ENCODE measurements around the gene MEGF11.

Gene MEGF11

GRCh38 chr15:65907661-65908060, 345.9 kb downstream of the MEGF11 start:
- Histone ChIP-seq H3K4me3 (ENCODE audit: low read depth, low read length) (no peak overlapping the region), H3K9me3 (ENCODE audit: control insufficient read depth, insufficient read depth, low read length) (no peaks in the 10 kb centered on the region), H3K4me1 (ENCODE audit: control insufficient read depth, insufficient read depth, low read length) (no peaks in the 10 kb centered on the region), H3K36me3 (ENCODE audit: control insufficient read depth, insufficient read depth, low read length) (peaks cover 12% of the 10 kb centered on the region), H3K27me3 (ENCODE audit: control insufficient read depth, insufficient read depth, low read length) (no peaks in the 10 kb centered on the region), H3K9ac (ENCODE audit: low read depth, low read length) (no peak overlapping the region)

DNA sequence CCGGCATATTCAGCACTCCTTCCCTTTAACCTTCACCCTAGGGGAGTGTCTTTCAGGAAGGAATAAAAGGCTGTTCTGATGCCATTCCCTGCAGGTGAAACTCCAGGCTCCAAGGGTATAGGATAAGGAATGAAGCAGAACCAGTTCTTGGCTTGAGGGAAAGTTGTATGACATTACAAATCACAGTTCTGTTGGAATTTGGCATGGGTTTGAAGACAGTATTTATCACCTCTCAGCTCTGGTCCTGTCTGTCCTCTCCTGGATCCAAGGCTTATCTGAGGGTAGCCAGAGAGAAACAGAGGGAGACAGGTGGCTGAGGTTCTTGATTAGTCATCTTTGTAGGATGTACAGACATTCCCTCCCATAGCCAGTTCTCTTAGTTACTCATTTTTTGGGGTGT, 347.2 kb downstream of the MEGF11 start:
- H3K9ac ChIP-seq (ENCODE audit: low read depth, low read length), result no peak overlapping the region
- no peaks in the 10 kb centered on the region for H3K27me3 ChIP-seq (ENCODE audit: control insufficient read depth, insufficient read depth, low read length)
- H3K9me3 ChIP-seq (ENCODE audit: control insufficient read depth, insufficient read depth, low read length), result no peaks in the 10 kb centered on the region
- H3K36me3 ChIP-seq (ENCODE audit: control insufficient read depth, insufficient read depth, low read length), result peaks cover 12% of the 10 kb centered on the region
- no peak overlapping the region for H3K4me3 ChIP-seq (ENCODE audit: low read depth, low read length)
- H3K4me1 ChIP-seq (ENCODE audit: control insufficient read depth, insufficient read depth, low read length), result peaks cover 6% of the 10 kb centered on the region

- no peaks in the 10 kb centered on the region for H3K27me3 ChIP-seq (ENCODE audit: control insufficient read depth, insufficient read depth, low read length)
- peaks cover 12% of the 10 kb centered on the region for H3K36me3 ChIP-seq (ENCODE audit: control insufficient read depth, insufficient read depth, low read length)
- H3K9ac ChIP-seq (ENCODE audit: low read depth, low read length), result no peak overlapping the region
- H3K4me1 ChIP-seq (ENCODE audit: control insufficient read depth, insufficient read depth, low read length), result peaks cover 6% of the 10 kb centered on the region
- H3K9me3 ChIP-seq (ENCODE audit: control insufficient read depth, insufficient read depth, low read length), result no peaks in the 10 kb centered on the region
- H3K4me3 ChIP-seq (ENCODE audit: low read depth, low read length), result no peak overlapping the region
Observed at GRCh38 chr15:65904301-65904700, 349.2 kb downstream of the MEGF11 start.

DNA sequence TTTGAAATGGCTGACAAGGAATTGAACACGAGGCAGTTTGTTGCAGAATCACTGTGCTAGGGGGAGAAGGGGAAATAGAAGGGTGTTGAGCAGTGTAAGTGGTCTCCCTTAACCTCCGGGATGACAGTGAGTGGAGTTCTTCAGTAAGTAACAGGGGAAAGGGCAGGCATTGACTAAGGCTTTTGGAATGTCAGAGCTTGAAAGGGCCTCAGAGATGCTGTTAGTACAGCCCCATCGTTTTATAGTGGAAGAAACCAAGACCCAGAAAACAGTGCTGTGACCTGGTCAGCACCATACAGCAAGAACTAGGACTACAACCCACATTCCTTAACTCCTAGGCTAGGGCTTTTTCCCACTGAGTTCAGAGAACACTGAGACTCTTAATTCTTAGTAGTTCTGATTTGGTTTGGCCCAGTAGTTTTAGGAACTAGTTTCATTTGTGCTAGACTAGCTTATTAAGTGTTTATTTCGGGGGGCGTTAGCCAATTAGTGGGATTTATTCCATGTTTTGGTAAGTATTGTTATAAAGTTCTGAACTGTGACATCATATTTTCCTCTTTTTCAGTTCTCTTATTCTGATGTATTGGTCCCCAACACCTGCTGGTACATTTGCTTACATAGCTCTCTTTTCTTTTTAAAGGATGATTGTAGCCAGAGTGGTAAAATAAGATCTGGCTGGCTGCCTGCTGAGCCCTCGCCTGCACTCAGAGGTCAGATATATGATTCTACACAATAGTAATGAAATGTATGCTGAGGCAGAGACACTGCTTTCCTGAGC, 350.1 kb downstream of the MEGF11 start:
- peaks cover 12% of the 10 kb centered on the region for H3K36me3 ChIP-seq (ENCODE audit: control insufficient read depth, insufficient read depth, low read length)
- H3K4me1 ChIP-seq (ENCODE audit: control insufficient read depth, insufficient read depth, low read length), result peaks cover 6% of the 10 kb centered on the region
- H3K9me3 ChIP-seq (ENCODE audit: control insufficient read depth, insufficient read depth, low read length), result no peaks in the 10 kb centered on the region
- no peak overlapping the region for H3K4me3 ChIP-seq (ENCODE audit: low read depth, low read length)
- H3K9ac ChIP-seq (ENCODE audit: low read depth, low read length), result no peak overlapping the region
- no peaks in the 10 kb centered on the region for H3K27me3 ChIP-seq (ENCODE audit: control insufficient read depth, insufficient read depth, low read length)

DNA sequence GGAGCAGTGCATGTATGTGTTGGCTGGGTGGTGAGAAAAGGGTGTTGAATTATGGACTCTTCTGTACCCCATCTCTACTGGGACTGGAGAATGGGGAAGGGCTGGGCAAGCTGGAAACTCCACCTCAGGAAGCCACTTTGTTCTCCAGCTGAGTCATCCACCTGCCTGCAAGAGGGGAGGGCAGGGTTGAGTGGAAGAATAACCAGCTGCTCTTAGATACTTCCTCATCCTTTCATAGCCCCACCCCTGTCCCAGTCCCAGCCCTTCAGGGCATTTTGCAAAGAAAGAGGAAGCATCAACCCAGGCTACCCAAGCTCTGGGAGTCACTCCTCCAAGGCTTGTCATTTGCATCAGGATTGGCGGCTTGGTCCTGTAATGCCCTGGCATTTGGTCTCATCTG, 351.2 kb downstream of the MEGF11 start:
- Histone ChIP-seq H3K27me3 (ENCODE audit: control insufficient read depth, insufficient read depth, low read length) (no peaks in the 10 kb centered on the region), H3K4me3 (ENCODE audit: low read depth, low read length) (no peak overlapping the region), H3K36me3 (ENCODE audit: control insufficient read depth, insufficient read depth, low read length) (peaks cover 10% of the 10 kb centered on the region), H3K9me3 (ENCODE audit: control insufficient read depth, insufficient read depth, low read length) (no peaks in the 10 kb centered on the region), H3K9ac (ENCODE audit: low read depth, low read length) (no peak overlapping the region), H3K4me1 (ENCODE audit: control insufficient read depth, insufficient read depth, low read length) (peaks cover 6% of the 10 kb centered on the region)

- Histone ChIP-seq H3K4me1 (ENCODE audit: control insufficient read depth, insufficient read depth, low read length) (peaks cover 6% of the 10 kb centered on the region), H3K9me3 (ENCODE audit: control insufficient read depth, insufficient read depth, low read length) (no peaks in the 10 kb centered on the region), H3K36me3 (ENCODE audit: control insufficient read depth, insufficient read depth, low read length) (peaks cover 10% of the 10 kb centered on the region), H3K4me3 (ENCODE audit: low read depth, low read length) (no peak overlapping the region), H3K27me3 (ENCODE audit: control insufficient read depth, insufficient read depth, low read length) (no peaks in the 10 kb centered on the region), H3K9ac (ENCODE audit: low read depth, low read length) (no peak overlapping the region)
Observed at GRCh38 chr15:65901836-65902235, 351.7 kb downstream of the MEGF11 start.

GRCh38 chr15:65901336-65901735, 352.2 kb downstream of the MEGF11 start:
- Histone ChIP-seq H3K36me3 (ENCODE audit: control insufficient read depth, insufficient read depth, low read length) (peaks cover 10% of the 10 kb centered on the region), H3K9me3 (ENCODE audit: control insufficient read depth, insufficient read depth, low read length) (no peaks in the 10 kb centered on the region), H3K9ac (ENCODE audit: low read depth, low read length) (no peak overlapping the region), H3K4me3 (ENCODE audit: low read depth, low read length) (no peak overlapping the region), H3K4me1 (ENCODE audit: control insufficient read depth, insufficient read depth, low read length) (peaks cover 6% of the 10 kb centered on the region), H3K27me3 (ENCODE audit: control insufficient read depth, insufficient read depth, low read length) (no peaks in the 10 kb centered on the region)

- Histone ChIP-seq H3K9ac (ENCODE audit: low read depth, low read length) (no peak overlapping the region), H3K27me3 (ENCODE audit: control insufficient read depth, insufficient read depth, low read length) (no peaks in the 10 kb centered on the region), H3K36me3 (ENCODE audit: control insufficient read depth, insufficient read depth, low read length) (peaks cover 8% of the 10 kb centered on the region), H3K9me3 (ENCODE audit: control insufficient read depth, insufficient read depth, low read length) (no peaks in the 10 kb centered on the region), H3K4me3 (ENCODE audit: low read depth, low read length) (no peak overlapping the region), H3K4me1 (ENCODE audit: control insufficient read depth, insufficient read depth, low read length) (peaks cover 6% of the 10 kb centered on the region)
Observed at GRCh38 chr15:65900488-65900887, 353.1 kb downstream of the MEGF11 start.

- no peaks in the 10 kb centered on the region for H3K36me3 ChIP-seq (ENCODE audit: control insufficient read depth, insufficient read depth, low read length)
- H3K9ac ChIP-seq (ENCODE audit: low read depth, low read length), result no peak overlapping the region
- H3K27me3 ChIP-seq (ENCODE audit: control insufficient read depth, insufficient read depth, low read length), result no peaks in the 10 kb centered on the region
- no peaks in the 10 kb centered on the region for H3K9me3 ChIP-seq (ENCODE audit: control insufficient read depth, insufficient read depth, low read length)
- no peak overlapping the region for H3K4me3 ChIP-seq (ENCODE audit: low read depth, low read length)
- no peaks in the 10 kb centered on the region for H3K4me1 ChIP-seq (ENCODE audit: control insufficient read depth, insufficient read depth, low read length)
Observed at GRCh38 chr15:65896236-65896635, 357.3 kb downstream of the MEGF11 start.

GRCh38 chr15:65893060-65893459, 360.5 kb downstream of the MEGF11 start:
- Histone ChIP-seq H3K36me3 (ENCODE audit: control insufficient read depth, insufficient read depth, low read length) (no peaks in the 10 kb centered on the region), H3K27me3 (ENCODE audit: control insufficient read depth, insufficient read depth, low read length) (no peaks in the 10 kb centered on the region), H3K4me3 (ENCODE audit: low read depth, low read length) (no peak overlapping the region), H3K9me3 (ENCODE audit: control insufficient read depth, insufficient read depth, low read length) (no peaks in the 10 kb centered on the region), H3K9ac (ENCODE audit: low read depth, low read length) (no peak overlapping the region), H3K4me1 (ENCODE audit: control insufficient read depth, insufficient read depth, low read length) (no peaks in the 10 kb centered on the region)

- no peaks in the 10 kb centered on the region for H3K36me3 ChIP-seq (ENCODE audit: control insufficient read depth, insufficient read depth, low read length)
- no peak overlapping the region for H3K4me3 ChIP-seq (ENCODE audit: low read depth, low read length)
- peaks cover 4% of the 10 kb centered on the region for H3K4me1 ChIP-seq (ENCODE audit: control insufficient read depth, insufficient read depth, low read length)
- no peaks in the 10 kb centered on the region for H3K9me3 ChIP-seq (ENCODE audit: control insufficient read depth, insufficient read depth, low read length)
- no peak overlapping the region for H3K9ac ChIP-seq (ENCODE audit: low read depth, low read length)
- no peaks in the 10 kb centered on the region for H3K27me3 ChIP-seq (ENCODE audit: control insufficient read depth, insufficient read depth, low read length)
Observed at GRCh38 chr15:65888981-65889380, 364.6 kb downstream of the MEGF11 start.

- Histone ChIP-seq H3K36me3 (ENCODE audit: control insufficient read depth, insufficient read depth, low read length) (no peaks in the 10 kb centered on the region), H3K4me3 (ENCODE audit: low read depth, low read length) (no peak overlapping the region), H3K9ac (ENCODE audit: low read depth, low read length) (no peak overlapping the region), H3K9me3 (ENCODE audit: control insufficient read depth, insufficient read depth, low read length) (no peaks in the 10 kb centered on the region), H3K27me3 (ENCODE audit: control insufficient read depth, insufficient read depth, low read length) (no peaks in the 10 kb centered on the region), H3K4me1 (ENCODE audit: control insufficient read depth, insufficient read depth, low read length) (peaks cover 11% of the 10 kb centered on the region)
Observed at GRCh38 chr15:65887565-65887964, 366.0 kb downstream of the MEGF11 start.
